Aorta (tissue), 5 donors: ENCODE results near the gene ZNF385B. TPM values are rescaled to one million over a fixed set of nuclear protein-coding genes. Genes with fewer than 3 reads are reported as not detected.

ENCODE experiments used
- ATAC-seq: fragments of 200-7000 bp; cut with Tn5 transposase; one replicate; pipeline ENCODE4 v1.9.1; 2022; ENCODE audit warnings: moderate library complexity; ENCODE audit not compliant: low FRiP score
- DNase-seq, 2 donors: peaks; one replicate each; pipeline ENCODE4 v3.0.0-alpha.2; 2020
- H3K27ac ChIP-seq, 2 donors: one replicate each; pipeline ENCODE4 v1.5.1; 2013; ENCODE audit warnings: low read length in 2 of 2, mild to moderate bottlenecking in 2 of 2, moderate library complexity in 2 of 2, control low read depth in 1 of 2, inconsistent platforms in 1 of 2, low read depth in 1 of 2
- H3K27me3 ChIP-seq, 2 donors: one replicate each; pipeline ENCODE4 v1.6.1; 2013; ENCODE audit warnings: control low read depth in 1 of 2, low read length in 1 of 2, mild to moderate bottlenecking in 1 of 2, moderate library complexity in 1 of 2; ENCODE audit not compliant: insufficient read depth in 2 of 2, control insufficient read depth in 1 of 2
- H3K36me3 ChIP-seq, 2 donors: one replicate each; pipeline ENCODE4 v1.6.1; 2013; ENCODE audit warnings: control low read depth in 1 of 2, low read length in 1 of 2, mild to moderate bottlenecking in 1 of 2; ENCODE audit not compliant: insufficient read depth in 2 of 2, control insufficient read depth in 1 of 2
- H3K4me1 ChIP-seq, 2 donors: one replicate each; pipeline ENCODE4 v1.6.1; 2013; ENCODE audit warnings: low read length in 2 of 2, control low read depth in 1 of 2, mild to moderate bottlenecking in 1 of 2, moderate library complexity in 1 of 2; ENCODE audit not compliant: insufficient read depth in 2 of 2, control insufficient read depth in 1 of 2
- H3K4me3 ChIP-seq, 2 donors: one replicate each; pipeline ENCODE4 v1.5.1; 2013; ENCODE audit warnings: low read length in 2 of 2, control low read depth in 1 of 2, mild to moderate bottlenecking in 1 of 2
- H3K9me3 ChIP-seq: one replicate; pipeline ENCODE4 v1.6.1; 2013; ENCODE audit warnings: mild to moderate bottlenecking, low read length; ENCODE audit not compliant: control insufficient read depth
- WGBS, 2 donors: extraction: QIAGEN DNeasy Blood & Tissue Kit; methylation state at CpG; one replicate each; pipeline ENCODE4 v1.1.7; 2013; 5-methylcytosine and 5-hydroxymethylcytosine counted together
- intact Hi-C, 2 donors: fragments of 100-400 bp; cut with DNase I; formaldehyde crosslinking; loops; one replicate each; pipeline versions ENCODE4 v1.14.2 to v1.15.0; 2022
- polyA plus RNA-seq, 2 donors: library from polyadenylated mRNA; stranded (reverse); fragments of 200-250 nt; gene quantifications; one replicate each; pipeline ENCODE4 v1.2.3, GENCODE V29; 2013
- total RNA-seq, 2 donors: library from RNA; stranded (reverse); fragmentation: NEBNext Ultra II Directional; extraction: Animal tissue kit (Norgen Biotek cat#: 25700); gene quantifications; one replicate each; pipeline ENCODE4 v1.2.1, GENCODE V29; 2021
- donor health status: healthy with polysubstance abuse.
- donor health status: Bipolar disorder and iron deficiency.
- donor health status: DM: no; HTN: no; CAD: no.
- donor health status: DM: no; HTN: no; CAD: no.
- donor health status: DM: yes; HTN: yes; CAD: no.

Gene ZNF385B
- total and polyA plus RNA-seq, 4 donors, result 3.3 to 4.6 (median 4.0) TPM; not detected in 1

DNA sequence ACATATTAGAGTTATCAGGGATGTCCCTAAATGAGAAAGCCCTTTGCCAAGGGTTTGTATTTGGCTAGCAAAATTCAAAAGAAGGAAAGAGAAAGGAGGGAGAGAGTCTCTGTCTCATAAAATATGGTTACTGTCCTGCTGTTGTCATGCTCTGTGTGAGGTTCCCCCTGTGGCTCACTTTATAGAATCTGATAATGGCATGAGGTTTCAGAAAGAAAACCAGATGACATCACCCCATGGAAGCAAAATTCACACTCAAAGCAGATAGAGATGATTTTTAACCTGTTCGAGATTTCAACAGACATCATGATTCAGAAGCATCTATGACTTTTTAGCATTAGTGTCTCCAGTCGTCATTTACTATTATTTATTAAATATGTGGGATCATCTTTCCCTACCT, 431.8 kb downstream of the ZNF385B start:
- Histone ChIP-seq H3K27ac (no peak overlapping the region), H3K4me3 (no peak overlapping the region), H3K36me3 (no peaks in the 10 kb centered on the region), H3K27me3 (no peaks in the 10 kb centered on the region), H3K9me3 (no peaks in the 10 kb centered on the region), H3K4me1 (no peaks in the 10 kb centered on the region)
- DNase-seq, result no peak
- intact Hi-C loops, result loop anchor here in 1 of 2 donors (10.0 kb wide), 1 partner anchor 315 kb away; no protein-coding TSS in a partner anchor
- 87 to 91% methylated on average over 2 of the region's 2 CpGs for WGBS, 2 donors
- no peak for ATAC-seq

DNA sequence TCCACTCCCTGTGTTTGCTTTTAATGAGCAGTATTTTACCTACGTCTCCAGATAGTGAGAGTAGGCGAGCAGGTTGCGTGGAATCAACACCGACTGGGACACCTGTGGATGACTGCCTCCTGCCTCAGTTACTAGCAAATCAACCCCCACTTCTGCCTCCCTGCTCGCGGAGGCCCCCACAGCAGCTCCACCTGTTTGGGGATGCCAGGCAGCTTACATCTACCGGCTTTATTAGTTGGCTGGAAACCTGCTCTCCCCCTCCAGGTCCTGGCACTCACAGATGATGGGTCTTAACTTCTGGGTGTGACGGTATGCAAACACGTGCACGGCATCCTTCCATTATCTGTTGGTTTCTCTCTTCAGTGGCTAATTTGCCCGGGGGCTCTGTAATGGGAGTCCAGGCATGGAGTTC, 432.3 kb downstream of the ZNF385B start:
- Histone ChIP-seq H3K27me3 (no peaks in the 10 kb centered on the region), H3K4me1 (no peaks in the 10 kb centered on the region), H3K36me3 (no peaks in the 10 kb centered on the region), H3K4me3 (no peak overlapping the region), H3K27ac (no peak overlapping the region), H3K9me3 (no peaks in the 10 kb centered on the region)
- WGBS, 2 donors, result 47 to 49% methylated on average over 11 of the region's 11 CpGs
- no peak for DNase-seq
- intact Hi-C loops, result loop anchor here in 1 of 2 donors (10.0 kb wide), 1 partner anchor 316 kb away; no protein-coding TSS in a partner anchor
- peak; percentile 34 for ATAC-seq

DNA sequence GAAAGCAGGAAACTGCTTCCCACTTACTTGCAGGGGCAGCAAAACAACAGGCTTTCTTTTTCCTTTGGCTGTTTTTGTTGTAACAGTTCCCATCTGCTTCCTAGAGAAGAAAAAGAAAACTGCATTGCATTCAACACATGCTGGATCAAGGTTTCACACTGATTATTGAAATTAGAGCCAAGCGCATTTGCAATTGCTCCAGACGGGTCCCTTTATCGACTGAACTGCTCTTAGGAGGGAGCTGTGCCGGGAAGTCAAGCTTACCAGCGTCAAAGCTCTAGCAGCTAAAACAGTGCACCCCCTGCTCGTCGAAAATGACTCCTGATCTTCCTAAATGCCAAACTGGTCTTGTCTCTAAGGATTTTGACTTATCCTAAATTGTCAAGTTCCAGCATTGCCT, 432.8 kb downstream of the ZNF385B start:
- Histone ChIP-seq H3K27me3 (no peaks in the 10 kb centered on the region), H3K27ac (no peak overlapping the region), H3K4me1 (no peaks in the 10 kb centered on the region), H3K9me3 (no peaks in the 10 kb centered on the region), H3K36me3 (no peaks in the 10 kb centered on the region), H3K4me3 (no peak overlapping the region)
- 4 to 8% methylated on average over 7 of the region's 7 CpGs for WGBS, 2 donors
- intact Hi-C loops, result loop anchor here in 1 of 2 donors (10.0 kb wide), 1 partner anchor 316 kb away; no protein-coding TSS in a partner anchor
- peak; percentile 47 for ATAC-seq
- no peak for DNase-seq

DNA sequence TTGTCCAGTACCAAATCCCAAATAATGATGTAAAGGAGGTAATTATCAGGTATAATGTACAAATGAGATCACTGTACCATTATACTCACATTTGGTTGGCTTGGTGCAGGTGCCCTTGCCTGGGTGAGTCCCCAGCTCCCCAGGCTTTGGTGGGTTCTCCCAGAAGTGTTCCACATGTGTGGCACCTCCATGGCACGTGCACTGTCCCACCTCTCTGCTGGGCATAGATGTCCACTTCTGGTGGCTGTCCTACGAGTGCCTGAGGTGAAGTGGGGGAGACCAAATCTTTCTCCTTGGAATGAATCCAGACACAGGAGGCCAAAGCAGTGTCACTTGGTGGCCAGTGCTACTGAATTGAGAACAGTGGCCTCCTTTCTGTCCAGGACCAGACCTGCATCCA, 434.3 kb downstream of the ZNF385B start:
- DNase-seq, result no peak
- H3K4me3 ChIP-seq, result no peak overlapping the region
- 95% methylated on average over 2 of the region's 2 CpGs for WGBS, 2 donors
- no peaks in the 10 kb centered on the region for H3K9me3 ChIP-seq
- no peaks in the 10 kb centered on the region for H3K4me1 ChIP-seq
- no peak for ATAC-seq
- no peaks in the 10 kb centered on the region for H3K27me3 ChIP-seq
- H3K36me3 ChIP-seq, result no peaks in the 10 kb centered on the region
- intact Hi-C loops, result loop anchor here in 1 of 2 donors (10.0 kb wide), 1 partner anchor 318 kb away; no protein-coding TSS in a partner anchor
- no peak overlapping the region for H3K27ac ChIP-seq

DNA sequence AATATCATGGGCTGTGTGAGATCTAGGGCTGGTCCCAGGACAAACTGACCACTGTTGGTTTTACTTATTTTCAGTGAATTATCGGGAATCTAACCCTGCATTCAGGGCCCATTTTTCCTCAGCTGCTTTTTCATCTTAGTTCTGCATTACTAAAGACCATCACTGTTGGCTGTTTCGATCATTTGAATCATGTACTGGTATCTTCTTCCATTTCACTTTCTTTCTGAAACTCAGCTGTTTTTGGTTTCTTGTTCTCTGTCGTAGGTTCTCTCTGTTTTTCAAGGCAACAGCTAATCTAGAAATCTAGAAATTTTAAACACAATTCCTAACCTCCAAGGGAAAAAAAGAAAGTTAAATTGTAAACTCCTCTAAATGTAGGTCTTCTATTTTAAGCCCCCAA, 436.8 kb downstream of the ZNF385B start:
- DNase-seq (no peak), ATAC-seq (no peak)
- WGBS, 2 donors, result 89 to 93% methylated on average over 3 of the region's 3 CpGs
- Histone ChIP-seq H3K36me3 (no peaks in the 10 kb centered on the region), H3K27ac (no peak overlapping the region), H3K4me1 (no peaks in the 10 kb centered on the region), H3K27me3 (no peaks in the 10 kb centered on the region), H3K4me3 (no peak overlapping the region), H3K9me3 (no peaks in the 10 kb centered on the region)
- intact Hi-C loops, result loop anchor here (5.0 to 10.0 kb wide), 2 partner anchors 320 to 328 kb away; no protein-coding TSS in a partner anchor

DNA sequence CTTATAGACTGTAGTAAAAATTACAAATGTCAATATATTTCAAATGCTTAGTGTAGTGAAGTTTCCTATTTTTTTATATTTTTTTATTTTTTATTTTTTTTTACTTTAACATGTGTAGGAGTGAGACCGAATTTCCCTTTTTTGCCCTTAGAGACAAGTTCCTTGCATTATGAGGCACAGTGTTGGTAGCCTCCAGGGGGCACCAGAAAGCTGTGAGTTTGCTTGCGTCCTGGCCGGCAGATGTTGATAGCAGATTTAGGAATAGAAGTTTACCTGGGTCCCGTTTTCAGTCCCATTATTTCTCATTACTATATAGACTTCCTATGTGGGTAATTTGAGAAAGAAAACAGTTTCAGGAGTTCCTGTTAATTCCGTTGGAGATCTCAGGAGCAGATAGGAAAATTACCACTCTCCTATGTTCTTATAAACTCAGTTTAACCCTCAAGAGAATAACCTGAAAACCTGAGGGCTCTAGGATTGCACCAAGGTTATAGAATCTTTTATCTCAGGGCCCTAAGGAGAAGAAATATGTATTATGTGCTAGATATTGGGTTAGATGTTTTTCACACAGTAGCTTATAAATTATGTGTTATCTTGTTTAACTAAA, 439.3 kb downstream of the ZNF385B start:
- ATAC-seq (peak; percentile 74), DNase-seq (peak; percentile 77 to 83)
- Histone ChIP-seq H3K9me3 (no peaks in the 10 kb centered on the region), H3K4me3 (no peak overlapping the region), H3K27me3 (no peaks in the 10 kb centered on the region), H3K27ac (no peak overlapping the region), H3K36me3 (no peaks in the 10 kb centered on the region), H3K4me1 (no peaks in the 10 kb centered on the region)
- intact Hi-C loops, result loop anchor here (5.0 to 10.0 kb wide), 2 partner anchors 323 to 330 kb away; no protein-coding TSS in a partner anchor
- 3 to 7% methylated on average over 5 of the region's 5 CpGs for WGBS, 2 donors

DNA sequence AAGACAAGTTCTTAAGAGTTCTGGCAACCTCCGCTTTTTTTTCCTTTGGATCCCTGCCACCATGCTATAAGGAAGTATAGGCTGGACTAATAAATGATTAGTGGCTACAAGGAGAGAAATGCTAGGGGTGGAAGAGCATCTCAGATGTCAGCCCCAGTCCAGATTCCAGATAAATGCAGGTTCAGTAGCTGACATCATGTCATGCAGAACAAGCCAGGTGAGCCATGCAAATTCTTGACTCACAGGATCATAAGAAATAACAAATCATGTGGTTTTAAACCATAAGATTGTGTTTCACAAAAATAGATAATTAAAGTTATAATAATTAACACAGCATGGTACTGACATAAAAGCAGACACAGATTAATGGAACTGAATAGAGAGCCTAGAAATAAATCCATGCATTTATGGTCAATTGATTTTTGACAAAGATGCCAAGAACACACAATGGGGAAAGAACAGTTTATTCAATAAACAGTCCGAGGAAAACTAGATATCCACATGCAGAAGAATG, 443.9 kb downstream of the ZNF385B start:
- no peak overlapping the region for H3K27ac ChIP-seq
- no peaks in the 10 kb centered on the region for H3K27me3 ChIP-seq
- WGBS, 2 donors, result 33 to 79% methylated on average over 2 of the region's 2 CpGs
- DNase-seq, result no peak
- no peak overlapping the region for H3K4me3 ChIP-seq
- H3K36me3 ChIP-seq, result no peaks in the 10 kb centered on the region
- intact Hi-C loops, result loop anchor here in 1 of 2 donors (10.0 kb wide), 1 partner anchor 203 kb away; no protein-coding TSS in a partner anchor
- no peak for ATAC-seq
- H3K9me3 ChIP-seq, result no peaks in the 10 kb centered on the region
- H3K4me1 ChIP-seq, result no peaks in the 10 kb centered on the region

DNA sequence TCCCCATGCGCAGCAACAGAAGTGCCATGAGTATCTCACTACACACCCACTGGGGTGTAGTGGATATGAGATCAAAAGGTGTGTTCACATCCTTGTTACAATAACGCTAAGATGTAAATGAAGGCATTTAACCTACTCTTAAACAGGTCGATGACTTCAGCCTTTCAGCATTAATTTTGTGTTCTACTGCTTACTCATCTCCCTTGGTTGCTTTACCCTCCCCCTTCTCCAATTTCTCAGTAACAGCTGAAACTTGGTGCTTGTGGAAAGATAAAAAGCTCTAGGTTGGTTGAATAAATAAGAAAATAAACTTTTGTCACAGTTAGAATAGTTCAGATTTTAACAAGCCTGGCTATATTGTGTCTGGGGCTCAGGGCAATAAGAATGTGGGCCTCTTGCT, 449.3 kb downstream of the ZNF385B start:
- no peaks in the 10 kb centered on the region for H3K36me3 ChIP-seq
- DNase-seq (no peak), ATAC-seq (no peak)
- no peaks in the 10 kb centered on the region for H3K9me3 ChIP-seq
- intact Hi-C loops, result loop anchor here in 1 of 2 donors (10.0 kb wide), 1 partner anchor 197 kb away; no protein-coding TSS in a partner anchor
- no peaks in the 10 kb centered on the region for H3K27me3 ChIP-seq
- H3K4me3 ChIP-seq, result no peak overlapping the region
- no peaks in the 10 kb centered on the region for H3K4me1 ChIP-seq
- no peak overlapping the region for H3K27ac ChIP-seq
- WGBS, 2 donors, result 88 to 89% methylated on average over 3 of the region's 3 CpGs
